ENCODE results near the gene ARHGEF28. TPM values are rescaled to one million over a fixed set of nuclear protein-coding genes. Genes with fewer than 3 reads are reported as not detected.

ARHGEF28 gene
- total and polyA plus RNA-seq, 2 of the 4 experiments (the other 2 are of a cell fraction) = 3.6 to 16.0 TPM

DNA sequence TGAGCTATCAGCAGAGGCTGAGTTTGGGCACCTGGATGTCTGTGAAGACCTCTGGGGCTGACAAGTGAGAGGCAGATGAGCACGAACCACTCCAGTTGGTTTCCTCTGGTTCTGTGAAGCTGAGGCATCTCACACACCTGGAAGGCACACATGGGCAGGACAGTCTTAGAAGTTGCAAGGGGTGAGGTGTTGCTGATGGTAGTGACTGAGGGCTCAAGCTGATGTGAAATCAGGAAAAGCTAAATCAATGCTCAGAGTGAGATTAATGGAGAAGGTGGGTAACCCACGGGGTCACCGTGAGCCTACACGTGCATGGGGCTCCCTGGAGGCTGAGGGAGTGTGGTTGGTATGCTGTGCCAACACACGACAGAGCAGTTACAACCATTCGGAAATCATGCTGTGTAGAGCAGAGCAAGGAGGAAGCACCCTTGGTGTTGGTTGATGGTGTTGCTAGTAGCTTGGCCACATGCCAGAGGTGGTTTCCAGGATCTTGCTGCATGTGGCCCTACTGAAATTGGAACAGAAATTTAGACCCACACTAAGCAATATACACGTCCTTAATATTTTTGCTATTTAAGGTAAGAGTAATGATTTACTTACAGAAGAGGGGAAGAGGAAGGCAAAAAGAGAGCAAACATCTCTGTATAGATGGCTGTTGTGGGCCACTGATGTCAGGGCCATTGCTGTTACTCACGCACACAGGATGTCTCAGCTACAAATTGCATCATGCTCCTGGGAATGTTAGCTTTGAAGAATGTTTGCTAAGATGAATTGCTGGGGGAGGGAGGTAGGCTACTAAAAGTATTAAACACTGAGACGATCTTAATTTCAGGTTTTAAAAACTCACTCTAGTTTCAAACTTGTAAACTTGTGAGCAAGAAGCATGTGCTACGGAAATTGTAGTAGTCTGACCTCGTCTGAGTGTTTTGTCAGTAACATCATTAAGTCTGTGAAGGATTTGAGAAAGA, 170.5 kb downstream of the ARHGEF28 start:
- no TSS peak for BruUV-seq (replicated peaks)
- CTCF ChIA-PET = interaction anchor here (0.6 to 1.6 kb wide), 4 partner anchors 10 to 227 kb away, joined by 3 to 4 read pairs (median 3); no protein-coding TSS in a partner anchor
- WGBS, 2 experiments (ENCODE audit: extremely low coverage in 2 of 2, insufficient read length in 1 of 2) = 3% methylated on average over 4 of the region's 11 CpGs; no CpG with 5 or more reads in 1 of the 2 experiments
- TF ChIP-seq POLR2A (IDR thresholded peaks at IDR 0.05; ENCODE audit: low read depth, low read length) = no peak; the same call in 1 of the 2 replicates
- peak; percentile 61; the same call in 1 of the 2 replicates for TF ChIP-seq CHD1 (IDR thresholded peaks at IDR 0.05; ENCODE audit: low read depth, low read length)
- peak; percentile 57 for TF ChIP-seq BHLHE40 (IDR thresholded peaks at IDR 0.05; ENCODE audit: low read depth, low read length)
- TF ChIP-seq FOS (IDR thresholded peaks at IDR 0.05; ENCODE audit: low read depth, low read length) = peak; percentile 77
- peak; percentile 62 for TF ChIP-seq RCOR1 (IDR thresholded peaks at IDR 0.05; ENCODE audit: insufficient replicate concordance, low read length)
- no peak for TF ChIP-seq MXI1 (IDR thresholded peaks at IDR 0.05; ENCODE audit: borderline replicate concordance, low read depth, low read length)
- TF ChIP-seq, protein P1, sequence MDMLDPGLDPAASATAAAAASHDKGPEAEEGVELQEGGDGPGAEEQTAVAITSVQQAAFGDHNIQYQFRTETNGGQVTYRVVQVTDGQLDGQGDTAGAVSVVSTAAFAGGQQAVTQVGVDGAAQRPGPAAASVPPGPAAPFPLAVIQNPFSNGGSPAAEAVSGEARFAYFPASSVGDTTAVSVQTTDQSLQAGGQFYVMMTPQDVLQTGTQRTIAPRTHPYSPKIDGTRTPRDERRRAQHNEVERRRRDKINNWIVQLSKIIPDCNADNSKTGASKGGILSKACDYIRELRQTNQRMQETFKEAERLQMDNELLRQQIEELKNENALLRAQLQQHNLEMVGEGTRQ (IDR thresholded peaks at IDR 0.05; ENCODE audit: low read depth, low read length) = peak; percentile 1; the same call in 1 of the 2 replicates
- TF ChIP-seq NFE2L2 (IDR thresholded peaks at IDR 0.05; ENCODE audit: low read depth, low read length) = 0 out of 2 replicates have a peak, but pooled peaks have one; percentile 2
- no peak for TF ChIP-seq RAD21 (IDR thresholded peaks at IDR 0.05; ENCODE audit: low read length)
- peak; percentile 99 for TF ChIP-seq CEBPB (IDR thresholded peaks at IDR 0.05; ENCODE audit: low read depth, low read length)
- TF ChIP-seq MAZ (IDR thresholded peaks at IDR 0.05; ENCODE audit: borderline replicate concordance, low read depth, low read length) = peak; percentile 36; the same call in 1 of the 2 replicates
- H3K36me3 ChIP-seq (ENCODE audit: control insufficient read depth, insufficient read depth, low read length) = no peaks in the 10 kb centered on the region
- H3K4me2 ChIP-seq (ENCODE audit: low read depth, low read length) = peak overlapping the region; percentile 43
- dilution Hi-C loops (cut with HindIII; ENCODE audit: low sequenced_read_pairs, unreplicated experiment) = loop anchor here (25.0 kb wide), 1 partner anchor 209 kb away; no protein-coding TSS in a partner anchor
- no peaks in the 10 kb centered on the region for H3K9me3 ChIP-seq (ENCODE audit: control insufficient read depth, insufficient read depth, low read length)
- intact Hi-C loops (cut with micrococcal nuclease) = loop anchor here (2.0 kb wide), 1 partner anchor 96 kb away; no protein-coding TSS in a partner anchor
- H3K4ac ChIP-seq (ENCODE audit: low read depth, low read length) = peak overlapping the region; percentile 100
- H4K91ac ChIP-seq (ENCODE audit: insufficient read depth, low read depth, low read length) = peak overlapping the region; percentile 100
- H2BK15ac ChIP-seq (ENCODE audit: low read depth, low read length) = peak overlapping the region; percentile 98
- no peak overlapping the region for H3K4me3 ChIP-seq (ENCODE audit: insufficient read depth, low read depth, low read length)
- peaks cover 2 to 27% of the 10 kb centered on the region in 2 experiments; a peak in 2 of 4 replicates for H3K79me1 ChIP-seq (ENCODE audit: low read depth in 1 of 2, low read length in 2 of 2)
- H3K27me3 ChIP-seq (ENCODE audit: control insufficient read depth, insufficient read depth, low read length) = no peaks in the 10 kb centered on the region
- POLR2A ChIA-PET (ENCODE audit: unreplicated experiment) = no interaction called here
- H4K5ac ChIP-seq (ENCODE audit: low read depth, low read length) = peak overlapping the region; percentile 98
- peak overlapping the region; percentile 29; the same call in 1 of the 2 replicates for H3K9ac ChIP-seq (ENCODE audit: low read depth, low read length)
- DNase-seq = peak; percentile 98
- H2BK120ac ChIP-seq (ENCODE audit: low read depth, low read length) = peak overlapping the region; percentile 99
- H4K8ac ChIP-seq (ENCODE audit: low read depth in 2 of 2, low read length in 2 of 2) = peak overlapping the region; percentile 97 to 100
- peak overlapping the region; percentile 88 for H3K56ac ChIP-seq (ENCODE audit: extremely low read depth, insufficient read depth, low read length)
- in situ Hi-C loops (cut with MboI; ENCODE audit: low sequenced_read_pairs) = loop anchor here (10.0 kb wide), 1 partner anchor 848 kb away; the partner anchor contains the start of gene ENC1
- peak overlapping the region; percentile 80 for H2AK9ac ChIP-seq (replicated peaks; ENCODE audit: low read depth, low read length, poor library complexity)
- peak overlapping the region; percentile 100 for H2BK20ac ChIP-seq (ENCODE audit: low read depth, low read length)
- peak overlapping the region; percentile 99 for H3K14ac ChIP-seq (replicated peaks; ENCODE audit: low read depth, low read length)
- peak overlapping the region; percentile 94 for H3K27ac ChIP-seq (ENCODE audit: insufficient read depth, low read length)
- peak overlapping the region; percentile 99 for H2AK5ac ChIP-seq (ENCODE audit: low read depth, low read length)
- H2BK5ac ChIP-seq (ENCODE audit: low read depth, low read length, poor library complexity, severe bottlenecking) = peak overlapping the region; percentile 99
- peak; percentile 74 for ATAC-seq (ENCODE audit: low read depth)
- no peaks in the 10 kb centered on the region for H4K20me1 ChIP-seq (ENCODE audit: insufficient read depth, low read length)
- peaks cover 15% of the 10 kb centered on the region for H3K9me1 ChIP-seq (ENCODE audit: insufficient read depth, low read length)
- peak overlapping the region; percentile 99 for H3K18ac ChIP-seq (ENCODE audit: low read depth, low read length)
- H2AFZ ChIP-seq (replicated peaks; ENCODE audit: low read length, poor library complexity) = peak overlapping the region; percentile 78
- H3K23ac ChIP-seq (ENCODE audit: low read depth, low read length) = peak overlapping the region; percentile 98
- H3K4me1 ChIP-seq (ENCODE audit: control insufficient read depth, insufficient read depth, low read length) = peaks cover 19% of the 10 kb centered on the region
